HG03460 (cell line): Measurements from ENCODE around the gene MSRB3.

Experiments used
- ATAC-seq: cut with Tn5 transposase; IDR thresholded peaks from one replicate; pipeline ENCODE4 v1.9.1; 2021; ENCODE audit not compliant: unreplicated experiment

MSRB3 gene

DNA sequence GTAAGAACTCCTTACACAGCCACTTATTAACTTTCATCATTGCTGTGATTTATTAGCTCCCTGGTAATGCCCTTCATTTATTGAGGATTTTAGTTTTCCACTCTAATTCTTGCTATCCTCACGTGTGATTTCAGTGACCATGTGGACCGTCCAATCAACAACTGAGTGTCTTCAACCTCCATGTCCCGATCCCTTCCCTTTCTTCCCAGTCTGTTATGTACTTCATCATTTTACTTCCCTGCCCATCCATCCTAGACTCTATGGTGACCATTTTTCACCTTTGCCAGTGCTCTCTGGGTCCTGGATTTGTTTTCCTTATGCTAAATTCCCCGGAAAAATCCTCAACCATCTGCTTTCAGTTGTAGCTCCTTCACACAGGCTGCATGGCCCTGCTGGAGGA is 111.0 kb downstream of the MSRB3 start:
- no peak for ATAC-seq

DNA sequence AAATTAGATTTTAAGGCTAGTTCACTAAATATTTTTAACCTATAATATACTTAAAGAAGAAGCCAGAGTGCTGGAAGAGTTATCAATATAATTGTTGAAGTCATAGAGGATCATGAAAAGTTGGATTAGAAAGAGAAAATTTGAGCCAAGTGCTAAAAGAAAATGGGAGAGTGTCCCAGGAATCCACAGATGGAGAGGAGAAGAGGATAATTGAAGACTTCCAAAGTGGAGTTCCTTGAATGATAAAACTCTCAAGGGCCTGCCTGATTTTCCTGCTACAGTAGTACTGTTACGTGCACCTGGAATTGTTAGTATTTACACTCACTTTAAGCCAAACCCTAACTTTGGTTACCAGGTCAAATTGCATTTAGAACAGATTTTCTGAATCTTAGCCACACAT is 113.2 kb downstream of the MSRB3 start:
- ATAC-seq = no peak

DNA sequence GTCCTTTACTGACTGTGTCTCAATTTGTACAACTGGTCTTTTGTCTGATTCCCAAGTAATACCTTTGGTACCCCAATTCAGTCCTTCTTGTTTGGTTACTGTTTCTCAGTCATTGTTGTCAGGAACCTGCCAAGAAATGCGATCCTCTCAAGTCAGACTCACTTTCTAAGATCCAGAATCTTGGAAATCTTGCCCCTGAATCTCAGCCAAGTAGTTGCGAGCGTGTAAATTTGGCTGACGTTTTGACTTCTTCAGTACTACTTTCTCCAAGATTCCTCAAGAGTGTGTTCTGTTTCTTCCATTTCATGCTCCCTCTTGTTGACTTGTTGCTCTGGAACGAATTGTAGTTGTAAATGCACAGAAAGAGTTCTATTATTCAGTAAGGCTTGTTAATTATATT is 114.0 kb downstream of the MSRB3 start:
- ATAC-seq = no peak

DNA sequence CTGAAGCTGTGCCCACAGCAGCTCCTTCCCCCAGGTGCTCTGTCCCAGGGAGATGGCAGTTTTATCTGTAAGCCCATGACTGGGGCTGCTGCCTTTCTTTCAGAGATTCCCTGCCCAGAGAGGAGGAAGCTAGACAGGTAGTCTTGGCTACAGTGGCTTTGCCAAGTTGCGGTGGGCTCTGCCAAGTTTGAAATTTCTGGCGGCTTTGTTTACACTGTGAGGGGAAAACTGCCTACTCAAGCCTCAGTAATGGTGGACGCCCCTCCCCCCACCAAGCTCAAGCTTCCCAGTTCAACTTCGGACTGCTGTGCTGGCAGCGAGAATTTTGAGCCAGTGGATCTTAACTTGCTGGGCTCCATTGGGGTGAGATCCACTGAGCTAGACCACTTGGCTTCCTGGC is 124.7 kb downstream of the MSRB3 start:
- no peak for ATAC-seq

DNA sequence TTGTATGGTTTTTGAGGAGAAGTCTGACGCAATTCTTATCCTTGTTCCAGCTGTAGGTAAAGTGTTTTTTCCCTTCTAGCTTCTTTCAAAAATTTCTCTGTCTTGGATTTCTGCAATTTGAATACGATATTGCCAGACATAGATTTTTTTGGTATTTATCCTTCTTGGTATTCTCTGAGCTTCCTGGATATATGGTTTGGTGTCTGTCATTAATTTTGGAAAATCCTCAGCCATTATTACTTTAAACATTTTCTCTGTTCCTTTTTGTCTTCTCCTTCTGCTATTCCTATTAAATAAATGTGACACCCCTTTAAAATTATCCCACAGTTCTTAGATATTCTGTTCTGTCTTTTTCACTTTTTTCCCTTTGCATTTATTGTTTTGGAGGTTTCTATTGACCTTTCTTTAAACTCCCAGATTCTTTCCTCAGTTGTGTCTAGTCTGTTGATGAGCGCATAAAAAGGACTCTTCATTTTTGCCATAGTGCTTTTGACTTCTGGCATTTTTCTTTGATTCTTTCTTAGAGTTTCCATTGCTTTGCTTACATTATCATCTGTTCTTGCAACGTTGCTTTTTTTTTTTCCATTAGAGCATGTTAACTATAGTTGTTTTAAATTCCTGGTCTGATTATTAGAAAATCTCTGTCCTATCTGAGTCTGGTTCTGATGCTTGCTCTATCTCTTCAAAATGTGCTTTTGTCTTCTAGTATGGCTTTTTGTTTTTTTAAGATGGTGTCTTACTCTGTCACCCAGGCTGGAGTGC is 129.1 kb downstream of the MSRB3 start:
- ATAC-seq = no peak

DNA sequence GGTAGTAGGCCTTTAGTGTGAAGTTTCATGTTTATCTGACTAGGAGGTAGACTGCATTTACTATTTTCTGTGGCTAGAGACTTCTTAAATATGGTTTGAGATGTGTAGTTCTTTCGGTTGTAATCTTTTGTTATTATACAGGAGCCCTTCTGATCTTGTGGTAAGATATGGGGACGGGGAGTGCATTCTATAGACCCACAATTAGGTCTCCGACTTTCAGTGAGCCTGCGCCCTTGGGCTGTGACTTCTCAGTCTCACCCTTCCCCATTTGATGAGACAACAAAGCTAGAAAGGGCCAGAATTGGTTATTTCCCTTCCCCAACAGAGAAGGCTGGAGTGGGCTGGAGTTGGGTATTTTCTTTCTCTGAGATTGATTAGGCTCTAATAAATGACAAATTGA is 130.0 kb downstream of the MSRB3 start:
- no peak for ATAC-seq

DNA sequence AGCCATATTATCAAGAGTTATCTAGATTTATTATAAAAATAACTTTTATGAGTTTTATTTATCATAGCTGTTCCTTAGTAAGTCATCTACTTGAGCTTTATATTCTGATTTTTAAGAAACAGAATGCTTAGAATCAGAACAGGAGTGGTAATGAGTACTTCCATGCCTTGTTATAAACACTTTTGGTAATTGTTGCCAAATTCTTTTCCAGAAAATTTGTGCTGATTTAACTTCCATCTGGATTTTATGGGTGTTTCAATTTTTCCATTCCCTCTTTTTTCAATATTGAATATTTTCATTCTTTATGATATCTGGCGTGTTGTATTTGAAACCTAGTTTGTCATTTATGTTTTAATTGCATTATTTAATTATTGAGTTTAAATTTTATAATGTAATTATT is 131.2 kb downstream of the MSRB3 start:
- no peak for ATAC-seq

DNA sequence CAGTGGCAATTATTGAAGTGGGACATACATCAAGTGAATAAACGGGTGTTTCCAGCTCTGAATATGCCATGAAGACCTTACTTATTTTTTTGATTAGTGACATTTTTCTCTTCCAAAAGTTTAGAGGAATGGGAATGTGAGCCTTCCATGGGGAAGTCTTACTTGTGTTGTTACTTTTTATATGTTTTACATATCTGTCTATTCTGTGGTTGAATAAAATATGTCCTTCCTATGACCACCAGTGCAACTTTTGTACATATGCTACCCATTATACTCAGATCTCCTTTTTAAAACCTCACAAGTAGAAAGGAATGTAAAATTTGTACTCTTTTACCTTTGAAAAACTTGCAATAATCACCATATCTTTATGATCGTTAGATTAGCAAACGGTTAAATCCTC is 132.7 kb downstream of the MSRB3 start:
- no peak for ATAC-seq

DNA sequence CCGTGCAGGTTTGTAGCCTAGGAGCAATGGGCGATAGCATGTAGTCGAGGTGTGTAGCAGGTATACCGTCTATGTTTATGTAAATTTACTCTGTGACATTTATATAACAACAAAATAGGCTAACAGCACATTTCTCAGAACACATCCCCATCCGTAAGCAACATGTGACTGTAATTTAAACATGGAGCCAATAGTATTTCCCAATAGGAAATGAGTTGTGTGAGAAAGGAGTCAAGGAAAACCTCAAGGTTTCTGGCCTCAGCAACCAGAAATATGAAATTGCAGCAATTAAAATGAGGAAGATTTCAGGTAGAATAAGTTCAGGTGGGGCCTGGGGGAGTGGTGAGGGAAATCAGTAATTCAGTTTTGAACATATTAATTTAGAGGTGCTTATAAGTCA is 136.0 kb downstream of the MSRB3 start:
- no peak for ATAC-seq

DNA sequence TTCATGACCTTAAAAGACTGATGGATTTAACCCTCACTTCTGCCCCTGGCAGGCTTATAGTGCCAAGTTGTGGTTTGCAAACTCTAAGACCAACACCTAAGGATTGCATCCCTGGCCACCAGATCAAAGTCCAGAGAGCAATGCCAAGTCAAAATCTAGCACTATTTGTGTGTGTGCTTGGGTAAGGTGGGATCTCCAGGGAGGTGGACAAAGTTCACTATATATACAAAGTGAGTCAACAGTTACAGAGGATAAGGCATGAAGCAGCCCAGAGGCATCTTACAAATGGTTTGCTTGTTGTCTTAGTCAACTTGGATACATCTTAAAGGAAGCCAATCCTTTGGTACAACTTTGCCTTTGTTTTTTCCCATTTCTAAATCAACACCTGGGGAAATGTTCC is 137.3 kb downstream of the MSRB3 start:
- no peak for ATAC-seq

DNA sequence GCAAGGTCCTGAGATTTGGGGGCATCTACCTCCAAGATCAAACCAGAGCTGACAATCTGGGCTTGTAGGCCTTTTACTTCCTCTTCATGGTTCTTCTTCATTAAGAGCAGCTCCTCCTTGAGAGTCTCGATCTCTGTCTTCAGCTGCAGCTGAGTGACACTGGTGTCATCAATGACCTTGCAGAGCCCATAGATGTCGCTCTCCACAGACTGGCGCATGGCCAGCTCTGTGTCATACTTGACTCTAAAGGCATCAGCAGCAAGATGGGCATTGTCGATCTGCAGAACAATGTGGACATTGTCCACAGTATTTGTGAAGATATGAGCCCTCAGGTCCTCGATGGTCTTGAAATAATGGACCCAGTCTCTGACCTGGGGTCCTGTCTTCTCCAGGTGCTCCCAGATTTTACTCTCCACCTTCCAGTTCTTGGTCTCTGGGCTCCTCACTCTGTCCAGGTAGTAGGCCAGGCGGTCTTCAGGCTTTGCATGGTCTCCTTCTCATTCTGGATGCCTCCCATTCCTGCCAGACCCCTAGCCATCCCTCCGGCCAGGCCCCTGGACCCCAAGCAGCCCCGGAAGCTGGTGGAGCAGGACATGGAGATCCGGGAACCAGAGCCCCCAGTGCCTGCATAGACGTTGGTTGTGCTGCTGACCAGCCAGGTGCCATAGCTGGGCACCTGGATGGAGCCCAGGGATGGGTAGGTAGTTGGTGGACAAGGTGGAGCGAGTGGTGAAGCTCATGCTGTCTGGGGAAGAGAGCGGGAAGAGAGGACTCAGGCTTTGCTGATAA is 141.0 kb downstream of the MSRB3 start:
- ATAC-seq = no peak

DNA sequence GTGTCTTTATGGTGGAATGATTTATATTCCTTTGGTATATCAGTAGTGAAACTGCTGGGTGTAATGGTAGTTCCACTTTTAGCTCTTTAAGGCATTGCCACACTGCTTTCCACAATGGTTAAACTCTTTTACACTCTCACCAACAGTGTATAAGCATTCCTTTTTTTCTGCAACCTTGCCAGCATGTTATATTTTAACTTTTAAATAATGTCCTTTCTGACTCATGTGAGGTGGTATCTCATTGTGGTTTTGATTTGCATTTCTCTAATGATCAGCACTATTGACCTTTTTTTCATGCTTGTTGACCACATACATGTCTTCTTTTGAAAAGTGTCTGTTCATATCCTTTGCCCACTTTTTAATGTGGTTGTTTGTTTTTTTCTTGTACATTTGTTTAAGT is 142.5 kb downstream of the MSRB3 start:
- ATAC-seq = no peak

DNA sequence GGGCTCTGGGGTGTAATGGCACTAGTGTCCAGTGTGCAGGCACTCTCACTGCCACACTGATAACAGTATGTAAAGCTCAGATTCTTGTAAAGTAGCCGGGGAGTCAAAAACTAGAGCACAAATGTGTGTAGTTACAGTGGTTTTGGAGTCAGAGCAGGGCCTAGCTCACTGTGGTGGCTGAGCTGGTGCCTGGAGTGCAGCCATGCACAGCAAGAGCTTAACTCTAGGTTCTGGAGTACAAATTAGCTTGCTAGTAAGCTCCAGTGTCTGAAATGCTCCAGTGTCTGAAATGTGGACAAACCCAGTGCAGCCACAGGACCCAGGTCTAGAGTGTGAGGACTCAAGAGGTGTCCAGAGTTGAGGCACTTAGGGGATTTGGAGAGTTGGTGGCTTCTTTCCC is 149.2 kb downstream of the MSRB3 start:
- no peak for ATAC-seq

DNA sequence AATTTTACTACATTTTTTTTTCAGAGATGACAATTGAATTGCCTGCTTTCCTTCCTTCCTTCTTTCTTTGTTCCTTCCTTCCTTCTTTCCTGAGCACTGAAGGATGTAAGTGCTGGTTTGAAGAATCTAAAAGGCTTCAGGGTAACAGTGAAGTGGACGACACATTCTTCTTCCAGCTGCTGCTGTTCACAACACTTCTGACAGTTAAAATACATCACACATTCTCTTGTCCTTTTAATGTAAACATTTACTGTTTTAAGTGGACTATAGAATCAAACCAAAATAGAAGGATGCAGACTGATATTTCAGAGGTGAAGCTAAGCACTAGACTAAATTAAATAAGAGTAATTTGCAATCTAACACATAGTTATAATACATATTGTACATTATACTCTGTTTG is 151.5 kb downstream of the MSRB3 start:
- no peak for ATAC-seq

DNA sequence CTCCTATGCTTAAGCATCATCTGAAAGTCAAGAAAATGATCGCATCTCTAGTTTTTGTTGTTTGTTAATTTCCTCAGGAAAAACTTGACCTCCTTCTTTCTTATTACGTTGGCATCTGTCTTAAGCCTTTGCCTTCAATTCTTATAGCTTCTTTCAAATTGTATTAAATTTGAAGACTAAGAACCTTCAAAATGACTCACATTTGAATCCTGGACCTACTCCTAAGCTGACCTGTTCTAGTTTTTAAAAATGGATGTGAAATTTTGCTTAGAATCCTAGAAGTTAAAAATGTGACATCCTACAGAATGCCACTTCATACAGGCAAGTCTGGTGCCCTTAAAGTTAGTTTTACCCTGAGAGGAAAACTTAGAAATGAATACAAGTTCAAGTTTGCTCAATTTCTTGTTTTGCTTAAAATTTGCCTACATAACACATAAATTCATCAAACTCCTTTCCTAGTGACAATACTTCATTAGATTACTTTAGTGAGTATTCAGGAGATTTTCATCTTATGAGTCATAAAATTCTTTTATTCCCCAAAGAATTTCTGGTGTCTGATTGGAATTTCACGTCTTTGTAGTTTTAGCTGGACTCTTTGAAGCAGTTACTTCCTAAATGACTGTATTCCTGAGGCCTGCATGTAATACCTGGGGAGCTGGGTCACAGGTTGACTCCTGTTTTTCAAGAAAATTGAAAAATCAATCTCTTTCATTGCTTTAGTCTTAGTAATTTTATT is 152.3 kb downstream of the MSRB3 start:
- no peak for ATAC-seq

DNA sequence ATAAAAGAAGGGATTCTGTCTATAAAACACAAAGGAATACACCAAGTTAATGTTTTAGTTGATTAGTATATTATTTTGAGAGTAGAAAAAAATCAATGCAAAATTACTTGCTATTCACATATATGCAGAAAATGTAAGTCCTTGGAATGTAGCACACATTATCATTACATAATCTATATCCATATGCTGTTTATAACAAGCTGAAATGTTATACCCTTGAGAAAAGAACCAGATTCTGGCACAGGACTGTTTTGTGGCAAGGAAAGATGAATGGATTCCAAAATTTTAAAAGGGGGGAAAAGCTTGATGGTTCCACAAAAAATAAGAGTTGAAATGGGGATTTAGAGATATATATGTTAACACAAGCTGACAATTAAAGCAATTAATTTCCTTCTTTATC is 153.6 kb downstream of the MSRB3 start:
- ATAC-seq = no peak

DNA sequence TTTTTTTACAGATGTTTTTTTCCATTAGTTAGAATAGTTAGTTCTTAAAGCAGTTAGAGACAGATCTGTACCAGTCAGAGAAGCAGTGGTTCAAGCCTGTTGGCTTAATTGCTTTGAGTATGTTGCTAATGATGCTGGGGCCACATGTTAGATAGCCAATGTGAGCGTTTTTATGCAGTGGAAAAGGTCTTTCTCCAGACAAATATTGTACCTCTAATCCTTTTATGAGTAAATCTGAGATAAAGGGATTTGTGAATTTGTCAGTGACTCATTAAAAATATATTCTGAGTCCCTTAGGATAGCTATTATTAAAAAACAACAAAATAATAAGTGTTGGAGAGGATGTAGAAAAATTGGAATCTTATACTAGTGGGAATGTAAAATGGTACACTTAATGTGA is 154.2 kb downstream of the MSRB3 start:
- ATAC-seq = no peak

DNA sequence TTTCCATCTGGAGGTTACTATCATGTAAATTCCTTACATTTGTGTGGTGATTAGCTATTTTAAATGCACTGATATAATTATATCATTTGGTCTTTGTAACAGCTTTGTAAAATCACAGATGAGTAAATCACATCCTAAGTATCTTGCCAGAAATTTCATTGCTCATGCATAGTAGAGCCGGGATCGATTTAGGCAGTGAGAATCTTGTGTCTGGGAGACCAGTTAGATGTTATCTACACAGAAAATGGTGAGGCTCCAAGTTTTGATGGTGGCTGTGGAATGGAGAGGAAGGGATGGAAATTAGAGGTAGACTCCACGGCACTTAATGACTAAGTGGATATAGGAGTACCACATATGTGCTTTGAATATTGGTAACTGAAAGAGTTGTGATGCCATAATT is 156.3 kb downstream of the MSRB3 start:
- ATAC-seq = no peak

DNA sequence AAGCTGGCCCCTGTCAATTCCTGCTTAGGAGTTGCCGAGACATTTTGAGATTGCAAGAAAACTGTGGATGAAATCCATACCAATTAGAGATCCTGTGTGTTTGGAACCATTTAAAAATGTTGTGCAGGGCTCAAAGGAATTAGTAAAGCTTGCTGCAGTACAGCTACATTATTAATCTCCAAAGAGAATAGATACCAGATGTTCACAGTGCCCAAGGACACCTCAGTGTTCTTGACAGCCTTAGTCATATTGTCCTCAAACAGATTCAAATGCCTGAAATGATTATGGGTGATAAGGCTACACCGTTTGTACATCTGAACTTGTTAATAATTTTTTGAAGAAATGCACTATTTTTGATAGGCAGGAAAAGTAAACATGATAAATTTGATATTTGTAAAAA is 164.6 kb downstream of the MSRB3 start:
- no peak for ATAC-seq

DNA sequence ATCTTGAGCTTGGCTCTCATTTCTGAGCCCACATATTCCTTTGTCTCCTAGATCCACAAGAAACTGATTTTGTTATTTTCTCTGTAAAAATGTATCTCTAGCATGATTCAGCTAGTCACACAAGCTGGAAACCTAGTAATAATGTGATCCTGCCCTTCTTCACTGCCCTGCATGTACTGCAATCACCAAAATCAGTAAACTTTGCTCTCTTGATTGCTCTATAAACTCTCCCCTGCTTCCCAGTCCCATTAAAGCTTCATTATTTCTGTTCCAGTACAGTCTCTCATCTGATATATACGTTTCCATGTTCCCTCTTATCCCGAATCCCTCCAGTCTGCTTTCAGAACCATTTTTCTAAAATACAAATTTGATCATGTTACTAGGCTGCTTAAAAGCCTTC is 166.5 kb downstream of the MSRB3 start:
- ATAC-seq = no peak

DNA sequence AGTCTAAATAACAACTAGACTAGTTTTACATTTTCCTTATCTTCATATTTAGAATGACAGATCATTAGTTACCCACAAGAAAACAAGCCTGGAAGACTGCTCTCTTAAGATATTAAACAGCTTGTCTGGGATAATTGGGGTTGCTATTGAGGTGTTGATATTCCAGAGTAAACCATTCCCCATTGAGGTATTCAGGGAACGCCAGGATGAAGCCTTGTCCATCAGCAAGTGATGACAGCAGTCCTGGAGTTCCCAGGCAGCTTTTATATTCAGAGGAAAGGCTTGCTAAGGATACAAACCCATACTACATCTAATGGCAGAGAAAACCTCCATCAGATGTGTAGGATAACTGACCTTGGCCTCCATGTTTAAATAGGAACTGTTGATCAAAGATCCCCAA is 168.4 kb downstream of the MSRB3 start:
- no peak for ATAC-seq

DNA sequence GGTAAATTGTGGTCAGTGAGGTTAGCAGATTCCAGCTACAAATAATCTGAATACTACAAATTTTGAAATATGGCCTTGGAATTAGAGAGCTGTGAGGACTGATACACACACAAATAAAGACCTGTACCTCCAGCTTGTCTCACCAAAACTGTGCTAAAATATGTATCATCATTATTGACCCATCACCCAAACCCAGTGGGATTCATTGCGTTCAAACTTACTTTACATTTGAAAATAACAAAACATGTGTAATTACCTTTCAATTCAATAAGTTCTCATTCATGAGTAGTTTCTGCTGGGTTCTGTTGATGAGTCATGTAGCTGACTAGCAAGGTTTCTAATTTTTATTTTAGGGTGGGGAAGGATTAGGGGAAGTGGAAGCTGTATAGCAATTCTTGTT is 170.9 kb downstream of the MSRB3 start:
- ATAC-seq = no peak
